Measurements from ENCODE around the gene MYEOV. TPM values are rescaled to one million over a fixed set of nuclear protein-coding genes. Genes with fewer than 3 reads are reported as not detected.

MYEOV gene
- total and polyA plus RNA-seq, 2 of the 8 experiments (the other 6 are each of a cell fraction or from before 2014, with no cell fraction given) = 0.44 to 0.67 TPM

DNA sequence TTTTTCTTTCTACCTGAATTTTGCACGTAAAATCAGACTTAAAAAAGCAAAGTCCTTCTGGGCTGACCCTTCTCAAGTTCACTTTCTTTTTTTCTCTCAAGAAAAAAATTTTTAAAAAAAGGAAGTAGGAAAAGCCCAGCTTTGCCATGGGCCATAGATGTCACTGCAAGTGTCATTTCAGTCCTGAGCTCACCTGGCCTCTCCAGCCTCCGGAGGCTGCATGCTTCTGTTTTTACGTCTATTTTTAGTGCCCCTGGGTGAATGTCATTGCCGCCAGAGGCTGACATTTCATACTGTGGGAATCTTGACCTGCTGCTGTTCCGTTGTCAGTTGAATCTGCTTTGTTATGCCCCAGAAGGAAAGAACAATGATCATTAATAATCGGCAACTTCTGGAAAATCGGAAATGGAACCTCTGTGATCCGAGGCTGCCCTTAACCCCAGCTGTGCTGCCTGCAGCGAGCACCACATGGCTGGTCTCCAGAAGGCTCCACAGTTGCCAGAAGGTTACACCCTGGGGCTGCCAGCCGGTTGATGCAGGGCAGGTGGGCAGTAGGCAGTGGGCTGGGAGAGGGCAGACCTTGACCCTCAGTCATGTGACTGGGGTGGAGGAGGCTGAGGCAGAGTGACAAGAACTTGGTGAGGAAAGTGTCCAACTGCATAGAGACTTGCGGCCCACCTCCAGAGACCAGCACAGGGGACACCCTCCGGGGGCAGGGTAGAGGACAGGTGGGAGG is 16.7 kb upstream of the MYEOV start (continued):
- no peak for TF ChIP-seq CTBP2 (IDR thresholded peaks at IDR 0.05; ENCODE audit: borderline replicate concordance, insufficient read depth, insufficient read length, low read length)
- TF ChIP-seq CEBPB (IDR thresholded peaks at IDR 0.05; ENCODE audit: low read depth, low read length) = no peak
- no peak for TF ChIP-seq JUND (IDR thresholded peaks at IDR 0.05; ENCODE audit: low read length)
- no peak for TF ChIP-seq EGR1 (IDR thresholded peaks at IDR 0.05; ENCODE audit: borderline replicate concordance, low read depth, low read length)
- TF ChIP-seq YY1 (IDR thresholded peaks at IDR 0.05; ENCODE audit: low read depth, low read length) = no peak
- TF ChIP-seq ATF3 (IDR thresholded peaks at IDR 0.05; ENCODE audit: insufficient read depth, low read depth, low read length) = no peak
- TF ChIP-seq, protein P1, sequence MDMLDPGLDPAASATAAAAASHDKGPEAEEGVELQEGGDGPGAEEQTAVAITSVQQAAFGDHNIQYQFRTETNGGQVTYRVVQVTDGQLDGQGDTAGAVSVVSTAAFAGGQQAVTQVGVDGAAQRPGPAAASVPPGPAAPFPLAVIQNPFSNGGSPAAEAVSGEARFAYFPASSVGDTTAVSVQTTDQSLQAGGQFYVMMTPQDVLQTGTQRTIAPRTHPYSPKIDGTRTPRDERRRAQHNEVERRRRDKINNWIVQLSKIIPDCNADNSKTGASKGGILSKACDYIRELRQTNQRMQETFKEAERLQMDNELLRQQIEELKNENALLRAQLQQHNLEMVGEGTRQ (IDR thresholded peaks at IDR 0.05; ENCODE audit: low read length) = no peak
- no peak for TF ChIP-seq MAFK (IDR thresholded peaks at IDR 0.05; ENCODE audit: low read depth, low read length)
- no peak for TF ChIP-seq BCL11A (IDR thresholded peaks at IDR 0.05; ENCODE audit: low read depth in 2 of 2, low read length in 2 of 2)

All from H1 (cell line).